ENCODE data around the gene TMEM219. TPM values are rescaled to one million over a fixed set of nuclear protein-coding genes. Genes with fewer than 3 reads are reported as not detected.
A peak's percentile ranks its signal among the peaks of the same experiment; 100 is the strongest.

The TMEM219 gene
- total and polyA plus RNA-seq, 11 donors, result 58.9 to 121 (median 69.8) TPM

DNA sequence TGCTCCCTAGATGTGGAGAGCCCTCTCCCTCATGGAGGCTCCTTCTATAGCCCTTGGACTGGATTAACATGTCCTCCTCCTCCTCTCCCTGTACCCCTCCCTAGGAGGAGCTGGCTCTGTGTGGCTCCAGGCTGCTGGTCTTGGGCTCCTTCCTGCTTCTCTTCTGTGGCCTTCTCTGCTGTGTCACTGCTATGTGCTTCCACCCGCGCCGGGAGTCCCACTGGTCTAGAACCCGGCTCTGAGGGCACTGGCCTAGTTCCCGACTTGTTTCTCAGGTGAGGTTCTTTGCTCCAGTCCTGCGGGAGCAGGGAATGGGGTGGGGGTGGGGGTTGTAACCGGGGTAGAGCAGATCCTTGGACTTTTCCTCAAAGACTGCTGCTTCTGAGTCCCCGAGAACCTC is 9.4 kb downstream of the TMEM219 start:
- Histone ChIP-seq H3K9me3 (no peaks in the 10 kb centered on the region), H3K4me1 (peaks cover 0 to 32% (median 16%) of the 10 kb centered on the region in 12 donors), H3K27me3 (no peaks in the 10 kb centered on the region), H3K36me3 (peaks cover 0 to 63% (median 53%) of the 10 kb centered on the region in 9 donors), H3K4me3 (no peak overlapping the region), H3K27ac (no peak overlapping the region)
- WGBS, 4 donors, result 86 to 94% (median 93%) methylated on average over 8 of the region's 8 CpGs
- ATAC-seq (no peak), DNase-seq (no peak)
- intact Hi-C loops (cut with DNase I), result loop anchor here in 2 of 10 donors (5.0 kb wide), 2 partner anchors 44 to 1019 kb away; partner anchors contain the start of genes KCTD13 (in 1 of the 2) and NFATC2IP (in 1 of the 2)
- TF ChIP-seq CTCF (IDR thresholded peaks at IDR 0.05), result no peak
- no peak for TF ChIP-seq POLR2A (IDR thresholded peaks at IDR 0.05)

GRCh38 chr16:29972500-29972899 is 10.6 kb downstream of the TMEM219 start:
- Histone ChIP-seq H3K27me3 (no peaks in the 10 kb centered on the region), H3K4me3 (no peak overlapping the region), H3K27ac (peak overlapping the region in 2 of 12 donors; percentile 96 to 97), H3K4me1 (peaks cover 0 to 44% (median 26%) of the 10 kb centered on the region in 12 donors), H3K9me3 (no peaks in the 10 kb centered on the region), H3K36me3 (peaks cover 0 to 52% (median 42%) of the 10 kb centered on the region in 9 donors)
- no peak for ATAC-seq
- no peak for DNase-seq
- WGBS, 4 donors, result 93 to 100% (median 95%) methylated on average over 1 of the region's 1 CpG
- TF ChIP-seq POLR2A (IDR thresholded peaks at IDR 0.05), result no peak
- no peak for TF ChIP-seq CTCF (IDR thresholded peaks at IDR 0.05)
- intact Hi-C loops (cut with DNase I), result loop anchor here in 3 of 10 donors (2.0 to 5.0 kb wide), 3 partner anchors 22 to 1020 kb away; partner anchors contain the start of genes HIRIP3 (in 1 of the 3), KCTD13 (in 1 of the 3) and NFATC2IP (in 1 of the 3)

- Histone ChIP-seq H3K4me1 (peaks cover 0 to 48% (median 31%) of the 10 kb centered on the region in 12 donors), H3K36me3 (peaks cover 0 to 52% (median 44%) of the 10 kb centered on the region in 9 donors), H3K4me3 (peak overlapping the region in 7 of 12 donors; percentile 70 to 97 (median 90)), H3K27me3 (no peaks in the 10 kb centered on the region), H3K9me3 (no peaks in the 10 kb centered on the region), H3K27ac (peak overlapping the region in 8 of 12 donors; percentile 12 to 97 (median 96))
- WGBS, 4 donors, result 60 to 65% (median 62%) methylated on average over 6 of the region's 6 CpGs
- intact Hi-C loops (cut with DNase I), result loop anchor here in 4 of 10 donors (1.0 to 5.0 kb wide), 5 partner anchors 11 to 1021 kb away; partner anchors contain the start of genes KCTD13 (in 2 of the 4), HIRIP3 (in 1 of the 4), NFATC2IP (in 1 of the 4) and TMEM219 (in 1 of the 4)
- DNase-seq, result no peak
- TF ChIP-seq CTCF (IDR thresholded peaks at IDR 0.05) (no peak), POLR2A (IDR thresholded peaks at IDR 0.05) (no peak)
- ATAC-seq, result no peak
Observed at GRCh38 chr16:29972992-29973383, 11.1 kb downstream of the TMEM219 start.

GRCh38 chr16:29973384-29974246 is 11.7 kb downstream of the TMEM219 start, which contains the start of gene TAOK2:
Gene TAOK2 (plus strand): TSS chr16:29973868. CDS start chr16:29977773, 3,905 bp downstream.
- peaks cover 0 to 52% (median 44%) of the 10 kb centered on the region in 9 donors for H3K36me3 ChIP-seq
- no peaks in the 10 kb centered on the region for H3K9me3 ChIP-seq
- no peaks in the 10 kb centered on the region for H3K27me3 ChIP-seq
- ATAC-seq, result peak; percentile 95 to 98 (median 97)
- WGBS, 4 donors, result 2% methylated on average over 53 to 75 of the region's 75 CpGs
- intact Hi-C loops (cut with DNase I), result loop anchor here in 5 of 10 donors (1.0 to 5.0 kb wide), 6 partner anchors 11 to 1021 kb away; partner anchors contain the start of genes KCTD13 (in 3 of the 5), HIRIP3 (in 2 of the 5), NFATC2IP (in 1 of the 5) and TMEM219 (in 1 of the 5)
- peaks cover 0 to 54% (median 37%) of the 10 kb centered on the region in 12 donors for H3K4me1 ChIP-seq
- H3K4me3 ChIP-seq, result peak within 1 kb of the TSS; percentile 66 to 98 (median 90)
- no peak for TF ChIP-seq CTCF (IDR thresholded peaks at IDR 0.05)
- peak; percentile 65 to 95 for TF ChIP-seq POLR2A (IDR thresholded peaks at IDR 0.05)
- peak within 1 kb of the TSS; percentile 87 to 99 (median 96) for H3K27ac ChIP-seq
- DNase-seq, result peak; percentile 99 to 100 (median 99)
